Gastrocnemius medialis (tissue), 4 donors: Measurements from ENCODE around the gene HOTAIR. TPM values are rescaled to one million over a fixed set of nuclear protein-coding genes. Genes with fewer than 3 reads are reported as not detected.

Source experiments
- ATAC-seq, 2 donors: fragments of 150-250 bp; one replicate each; pipeline ENCODE4 v1.9.1; 2016
- DNase-seq, 2 donors: peaks; one replicate each; pipeline ENCODE4 v3.0.0-alpha.2; 2019
- H3K27ac ChIP-seq, 4 donors: fragments of 200-600 bp; sonication (generic); 1 replicate in 1 of 4; 2 replicates in 3 of 4; pipeline ENCODE4 v1.5.1; 2016 to 2018; ENCODE audit warnings: mild to moderate bottlenecking in 2 of 4, moderate library complexity in 1 of 4
- H3K27me3 ChIP-seq, 3 donors: fragments of 200-600 bp; sonication (generic) in 2 of 3; 1 replicate in 1 of 3; 2 replicates in 2 of 3; pipeline versions ENCODE4 v1.5.1 to v1.6.0; 2016 to 2019; ENCODE audit warnings: mild to moderate bottlenecking in 1 of 3, moderate library complexity in 1 of 3
- H3K36me3 ChIP-seq, 2 donors: fragments of 200-600 bp; sonication (generic) in 1 of 2; one replicate each; pipeline ENCODE4 v1.5.1; 2017 to 2018
- H3K4me1 ChIP-seq, 2 donors: fragments of 200-600 bp; sonication (generic) in 1 of 2; one replicate each; pipeline ENCODE4 v1.5.1; 2016 to 2017; ENCODE audit warnings: mild to moderate bottlenecking in 2 of 2
- H3K4me3 ChIP-seq, 4 donors: fragments of 200-600 bp; sonication (generic) in 3 of 4; 1 replicate in 1 of 4; 2 replicates in 3 of 4; pipeline ENCODE4 v1.5.1; 2016 to 2019; ENCODE audit warnings: mild to moderate bottlenecking in 2 of 4
- H3K9me3 ChIP-seq, 3 donors: fragments of 200-600 bp; sonication (generic) in 2 of 3; 1 replicate in 1 of 3; 2 replicates in 2 of 3; pipeline ENCODE4 v1.5.1; 2016 to 2019
- CTCF ChIP-seq, 5 experiments: fragments of 450-650 bp in 3 of 5; fragments of 200-600 bp in 2 of 5; sonication (generic) in 2 of 5; IDR thresholded peaks in 4 of 5; conservative IDR thresholded peaks in 1 of 5; 1 replicate in 4 of 5; 2 replicates in 1 of 5; pipeline ENCODE4 v1.5.1; 2016 to 2019; ENCODE audit warnings: antibody characterized with exemption in 5 of 5, mild to moderate bottlenecking in 3 of 5, moderate library complexity in 3 of 5
- POLR2A ChIP-seq, 2 donors: fragments of 450-650 bp; IDR thresholded peaks; one replicate each; pipeline ENCODE4 v1.6.1; 2017; ENCODE audit warnings: antibody characterized with exemption in 2 of 2, mild to moderate bottlenecking in 2 of 2, moderate library complexity in 2 of 2
- in situ Hi-C, 4 donors: fragments of 200-750 bp; cut with MboI; loops; one replicate each; pipeline versions ENCODE4 v1.15.0 to v1.8.0; 2017; ENCODE audit warnings: low sequenced_read_pairs in 4 of 4
- intact Hi-C: fragments of 100-400 bp; cut with DNase I; formaldehyde crosslinking; loops from one replicate; pipeline ENCODE4 v1.15.1; 2023; ENCODE audit warnings: low total_unique reads
- total RNA-seq, 4 donors: library from RNA; depleted of rRNA; stranded (reverse); fragments of >200 nt; gene quantifications; one replicate each; pipeline versions ENCODE4 v1.1.0 to v1.2.3, GENCODE V29; 2016

HOTAIR gene
- total RNA-seq, 4 donors from 2014 or later = 0.35 to 0.83 (median 0.56) TPM; not detected in 1

GRCh38 chr12:54009171-54010052 lies 34.7 kb upstream of the HOTAIR start:
- H3K36me3 ChIP-seq = no peaks in the 10 kb centered on the region
- in situ Hi-C loops (loop anchor here in 2 of 4 donors (10.0 to 25.0 kb wide), 2 partner anchors 195 to 353 kb away; partner anchors contain the start of gene GPR84 (in 2 of the 2)), intact Hi-C loops (loop anchor here (1.0 to 5.0 kb wide), 2 partner anchors 183 to 512 kb away; partner anchors contain the start of gene MAP3K12)
- peaks cover 39 to 60% of the 10 kb centered on the region in 2 donors for H3K4me1 ChIP-seq
- ATAC-seq (peak; percentile 32 to 35), DNase-seq (no peak)
- no peaks in the 10 kb centered on the region for H3K9me3 ChIP-seq
- peak overlapping the region; percentile 62 to 81 (median 64) for H3K4me3 ChIP-seq
- no peaks in the 10 kb centered on the region for H3K27me3 ChIP-seq
- TF ChIP-seq CTCF (IDR thresholded peaks at IDR 0.05 in 4 of 5, conservative IDR thresholded peaks at IDR 0.05 in 1 of 5) = no peak
- no peak for TF ChIP-seq POLR2A (IDR thresholded peaks at IDR 0.05)
- peak overlapping the region; percentile 94 to 100 (median 98) for H3K27ac ChIP-seq

GRCh38 chr12:54008260-54008552 lies 33.5 kb upstream of the HOTAIR start:
- DNase-seq (no peak), ATAC-seq (no peak)
- Histone ChIP-seq H3K4me1 (peaks cover 39 to 58% of the 10 kb centered on the region in 2 donors), H3K27ac (peak overlapping the region; percentile 94 to 100 (median 98)), H3K4me3 (peak overlapping the region in 2 of 4 donors; percentile 44 to 62), H3K9me3 (no peaks in the 10 kb centered on the region), H3K27me3 (no peaks in the 10 kb centered on the region), H3K36me3 (no peaks in the 10 kb centered on the region)
- intact Hi-C loops = no loop called here
- in situ Hi-C loops = loop anchor here in 2 of 4 donors (25.0 kb wide), 1 partner anchor 354 kb away; the partner anchor contains the start of gene GPR84 (in 2 of the 2)
- no peak for TF ChIP-seq CTCF (IDR thresholded peaks at IDR 0.05 in 4 of 5, conservative IDR thresholded peaks at IDR 0.05 in 1 of 5)
- TF ChIP-seq POLR2A (IDR thresholded peaks at IDR 0.05) = no peak

- Histone ChIP-seq H3K27ac (peak overlapping the region; percentile 94 to 100 (median 98)), H3K27me3 (no peaks in the 10 kb centered on the region), H3K36me3 (no peaks in the 10 kb centered on the region), H3K9me3 (no peaks in the 10 kb centered on the region), H3K4me3 (no peak overlapping the region), H3K4me1 (peaks cover 36 to 59% of the 10 kb centered on the region in 2 donors)
- intact Hi-C loops = no loop called here
- no peak for DNase-seq
- TF ChIP-seq POLR2A (IDR thresholded peaks at IDR 0.05) = no peak
- no peak for ATAC-seq
- in situ Hi-C loops = loop anchor here in 2 of 4 donors (25.0 kb wide), 1 partner anchor 355 kb away; the partner anchor contains the start of gene GPR84 (in 2 of the 2)
These were observed 32.9 kb upstream of the HOTAIR start for GRCh38 chr12:54007538-54008259.

GRCh38 chr12:54006559-54007220 lies 31.9 kb upstream of the HOTAIR start:
- Histone ChIP-seq H3K4me1 (peaks cover 35 to 65% of the 10 kb centered on the region in 2 donors), H3K27ac (peak overlapping the region; percentile 94 to 100 (median 98)), H3K9me3 (no peaks in the 10 kb centered on the region), H3K36me3 (no peaks in the 10 kb centered on the region), H3K27me3 (no peaks in the 10 kb centered on the region), H3K4me3 (peak overlapping the region; percentile 24 to 82 (median 63))
- TF ChIP-seq POLR2A (IDR thresholded peaks at IDR 0.05) (no peak), CTCF (IDR thresholded peaks at IDR 0.05 in 4 of 5, conservative IDR thresholded peaks at IDR 0.05 in 1 of 5) (no peak)
- DNase-seq = no peak
- ATAC-seq = no peak
- intact Hi-C loops = loop anchor here (1.0 kb wide), 1 partner anchor 15 kb away; no protein-coding TSS in a partner anchor
- in situ Hi-C loops = loop anchor here in 2 of 4 donors (25.0 kb wide), 1 partner anchor 356 kb away; the partner anchor contains the start of gene GPR84 (in 2 of the 2)
